Left ventricle myocardium superior (tissue), 1 donor: ENCODE results near the gene LSM14B. TPM values are rescaled to one million over a fixed set of nuclear protein-coding genes. Genes with fewer than 3 reads are reported as not detected.
A peak's percentile ranks its signal among the peaks of the same experiment; 100 is the strongest.

Experiments
- ATAC-seq: fragments of 200-7000 bp; cut with Tn5 transposase; one replicate; pipeline ENCODE4 v1.9.1; 2020; ENCODE audit warnings: mild to moderate bottlenecking, moderate library complexity
- DNase-seq: peaks from one replicate; pipeline ENCODE4 v3.0.0-alpha.2; 2020
- intact Hi-C: fragments of 100-400 bp; cut with micrococcal nuclease; formaldehyde crosslinking; loops from one replicate; pipeline ENCODE4 v1.11.0; 2022
- total RNA-seq: library from RNA; stranded (reverse); fragmentation: NEBNext Ultra II Directional; extraction: Animal tissue kit (Norgen Biotek cat#: 25700); gene quantifications from one replicate; pipeline ENCODE4 v1.2.1, GENCODE V29; 2021
- donor health status: DM: no; HTN: yes; CAD: no; lungs with severe emphysema.

LSM14B gene
- total RNA-seq, 1 donor from 2014 or later, result 58.4 TPM

- peak; percentile 76 for DNase-seq
- intact Hi-C loops, result no loop called here
- ATAC-seq, result peak; percentile 89
Observed at GRCh38 chr20:62156592-62157386, 34.5 kb downstream of the LSM14B start.

- ATAC-seq, result no peak
- intact Hi-C loops, result no loop called here
Observed at GRCh38 chr20:62157387-62158087, 35.3 kb downstream of the LSM14B start.

GRCh38 chr20:62158088-62158400 lies 35.8 kb downstream of the LSM14B start:
- ATAC-seq, result no peak
- DNase-seq, result no peak
- intact Hi-C loops, result no loop called here

More at GRCh38 chr20:62157387-62158087, 35.3 kb downstream of the LSM14B start:
- DNase-seq, result no peak

- ATAC-seq (no peak), DNase-seq (no peak)
- intact Hi-C loops, result no loop called here
Observed at GRCh38 chr20:62158541-62158940, 36.3 kb downstream of the LSM14B start.

GRCh38 chr20:62159052-62159451 lies 36.8 kb downstream of the LSM14B start:
- DNase-seq (no peak), ATAC-seq (no peak)
- intact Hi-C loops, result no loop called here

- intact Hi-C loops, result no loop called here
- ATAC-seq (no peak), DNase-seq (no peak)
Observed at GRCh38 chr20:62159839-62160238, 37.6 kb downstream of the LSM14B start.

GRCh38 chr20:62160253-62160652 lies 38.0 kb downstream of the LSM14B start:
- ATAC-seq (no peak), DNase-seq (no peak)
- intact Hi-C loops, result no loop called here

GRCh38 chr20:62160876-62161275 lies 38.6 kb downstream of the LSM14B start:
- DNase-seq, result no peak
- intact Hi-C loops, result no loop called here
- no peak for ATAC-seq

GRCh38 chr20:62161347-62161746 lies 39.1 kb downstream of the LSM14B start:
- intact Hi-C loops, result no loop called here
- no peak for DNase-seq
- no peak for ATAC-seq

- intact Hi-C loops, result no loop called here
- no peak for DNase-seq
- ATAC-seq, result no peak
Observed at GRCh38 chr20:62162765-62163484, 40.6 kb downstream of the LSM14B start.

- no peak for DNase-seq
- no peak for ATAC-seq
- intact Hi-C loops, result no loop called here
Observed at GRCh38 chr20:62163485-62163865, 41.2 kb downstream of the LSM14B start.

- intact Hi-C loops, result no loop called here
- ATAC-seq, result no peak
- DNase-seq, result no peak
Observed at GRCh38 chr20:62163986-62164762, 41.9 kb downstream of the LSM14B start.

- DNase-seq, result no peak
- intact Hi-C loops, result no loop called here
- ATAC-seq, result no peak
Observed at GRCh38 chr20:62164879-62165761, 42.8 kb downstream of the LSM14B start.

GRCh38 chr20:62165762-62166399 lies 43.6 kb downstream of the LSM14B start:
- intact Hi-C loops, result no loop called here
- ATAC-seq, result peak; percentile 50
- peak; percentile 68 for DNase-seq

- intact Hi-C loops, result no loop called here
- ATAC-seq (no peak), DNase-seq (no peak)
Observed at GRCh38 chr20:62167474-62167873, 45.2 kb downstream of the LSM14B start.

GRCh38 chr20:62168061-62168460 lies 45.8 kb downstream of the LSM14B start:
- DNase-seq (no peak), ATAC-seq (no peak)

GRCh38 chr20:62168890-62169435 lies 46.7 kb downstream of the LSM14B start:
- intact Hi-C loops, result no loop called here
- DNase-seq, result no peak
- ATAC-seq, result no peak

More at GRCh38 chr20:62168061-62168460, 45.8 kb downstream of the LSM14B start:
- intact Hi-C loops, result no loop called here

- peak; percentile 12 for DNase-seq
- ATAC-seq, result no peak
- intact Hi-C loops, result no loop called here
Observed at GRCh38 chr20:62170536-62170935, 48.3 kb downstream of the LSM14B start.
